Astrocyte (in vitro differentiated cells and primary cell): ENCODE data around the gene MLXIP.

Source experiments
- EZH2 ChIP-seq: IDR thresholded peaks from 2 replicates; pipeline ENCODE4 v1.6.1; 2012; ENCODE audit warnings: mild to moderate bottlenecking, low read length, inconsistent platforms; ENCODE audit not compliant: insufficient read depth
- TF ChIP-seq, protein P1 (sequence below): IDR thresholded peaks from 2 replicates; pipeline ENCODE4 v1.5.1; 2011; ENCODE audit warnings: low read depth, mild to moderate bottlenecking, inconsistent platforms, low read length, moderate library complexity; ENCODE audit not compliant: insufficient read depth

DNA sequence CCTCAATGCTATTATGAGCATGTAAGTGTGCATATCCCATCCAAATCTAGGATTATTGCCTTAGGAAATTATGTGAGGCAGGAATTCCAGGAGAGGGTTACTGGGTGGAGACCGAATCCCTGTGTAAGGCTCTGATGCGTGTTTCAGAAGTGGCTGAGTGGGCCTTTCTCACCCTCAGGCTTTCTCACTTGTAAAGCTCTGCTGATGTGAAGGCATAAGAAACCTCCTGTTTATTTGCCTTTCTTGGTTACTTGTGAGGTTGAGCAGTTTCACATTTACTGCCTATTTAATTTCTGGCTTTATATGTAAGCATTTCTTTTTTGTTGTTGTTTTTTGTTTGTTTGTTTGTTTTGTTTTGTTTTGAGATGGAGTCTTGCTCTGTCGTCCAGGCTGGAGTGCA, 84.4 kb downstream of the MLXIP start:
- TF ChIP-seq, protein P1, sequence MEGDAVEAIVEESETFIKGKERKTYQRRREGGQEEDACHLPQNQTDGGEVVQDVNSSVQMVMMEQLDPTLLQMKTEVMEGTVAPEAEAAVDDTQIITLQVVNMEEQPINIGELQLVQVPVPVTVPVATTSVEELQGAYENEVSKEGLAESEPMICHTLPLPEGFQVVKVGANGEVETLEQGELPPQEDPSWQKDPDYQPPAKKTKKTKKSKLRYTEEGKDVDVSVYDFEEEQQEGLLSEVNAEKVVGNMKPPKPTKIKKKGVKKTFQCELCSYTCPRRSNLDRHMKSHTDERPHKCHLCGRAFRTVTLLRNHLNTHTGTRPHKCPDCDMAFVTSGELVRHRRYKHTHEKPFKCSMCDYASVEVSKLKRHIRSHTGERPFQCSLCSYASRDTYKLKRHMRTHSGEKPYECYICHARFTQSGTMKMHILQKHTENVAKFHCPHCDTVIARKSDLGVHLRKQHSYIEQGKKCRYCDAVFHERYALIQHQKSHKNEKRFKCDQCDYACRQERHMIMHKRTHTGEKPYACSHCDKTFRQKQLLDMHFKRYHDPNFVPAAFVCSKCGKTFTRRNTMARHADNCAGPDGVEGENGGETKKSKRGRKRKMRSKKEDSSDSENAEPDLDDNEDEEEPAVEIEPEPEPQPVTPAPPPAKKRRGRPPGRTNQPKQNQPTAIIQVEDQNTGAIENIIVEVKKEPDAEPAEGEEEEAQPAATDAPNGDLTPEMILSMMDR = no peak
- TF ChIP-seq EZH2 = no peak
